HG03558 (cell line): Measurements from ENCODE around the gene SLTM.
"Not testable (repeated sequence)": the region's sequence is repeated elsewhere in the genome, so short reads cannot be mapped to it uniquely, and the experiment has no call there.

Experiments
- ATAC-seq: cut with Tn5 transposase; IDR thresholded peaks from one replicate; pipeline ENCODE4 v1.9.1; 2021; ENCODE audit warnings: moderate number of reproducible peaks; ENCODE audit not compliant: unreplicated experiment; ENCODE audit errors: extremely low read depth

Gene SLTM

GRCh38 chr15:58933281-58934113 lies at the start of gene SLTM:
TSS of gene SLTM (minus strand) at chr15:58933679. CDS start at chr15:58933565, 114 bp downstream.
- ATAC-seq: peak; percentile 67

GRCh38 chr15:58983261-58983660 lies 49.8 kb upstream of the SLTM start:
- no peak for ATAC-seq

DNA sequence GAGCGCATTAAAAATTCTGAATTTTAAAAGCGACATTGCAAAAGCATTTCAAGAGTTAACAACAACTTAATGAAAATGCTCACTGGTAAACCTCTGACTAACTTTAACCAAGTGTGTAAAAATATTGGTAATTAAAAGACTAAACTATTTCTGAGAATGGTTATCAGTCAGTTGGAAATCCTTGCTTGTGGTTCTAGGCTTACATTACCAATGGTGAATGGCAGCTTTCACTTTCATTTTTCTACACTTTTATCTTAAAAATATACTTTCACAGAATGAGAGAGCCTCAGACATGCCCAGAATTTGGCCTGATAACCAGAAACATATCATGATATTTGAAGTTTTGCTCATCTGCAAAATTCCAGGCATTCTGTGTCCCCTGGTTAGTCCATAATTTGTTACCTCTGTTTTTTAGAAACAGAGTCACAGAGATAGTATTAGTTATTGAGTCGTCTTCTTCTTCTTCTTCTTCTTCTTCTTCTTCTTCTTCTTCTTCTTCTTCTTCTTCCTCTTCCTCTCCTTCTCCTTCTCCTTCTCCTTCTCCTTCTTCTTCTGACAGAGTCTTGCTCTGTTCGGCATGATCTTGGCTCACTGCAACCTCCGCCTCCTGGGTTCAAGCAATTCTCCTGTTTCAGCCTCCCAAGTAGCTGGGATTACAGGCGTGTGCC lies 48.5 kb upstream of the SLTM start:
- ATAC-seq: no peak

- no peak for ATAC-seq
These were observed 47.0 kb upstream of the SLTM start for GRCh38 chr15:58980351-58980939.

DNA sequence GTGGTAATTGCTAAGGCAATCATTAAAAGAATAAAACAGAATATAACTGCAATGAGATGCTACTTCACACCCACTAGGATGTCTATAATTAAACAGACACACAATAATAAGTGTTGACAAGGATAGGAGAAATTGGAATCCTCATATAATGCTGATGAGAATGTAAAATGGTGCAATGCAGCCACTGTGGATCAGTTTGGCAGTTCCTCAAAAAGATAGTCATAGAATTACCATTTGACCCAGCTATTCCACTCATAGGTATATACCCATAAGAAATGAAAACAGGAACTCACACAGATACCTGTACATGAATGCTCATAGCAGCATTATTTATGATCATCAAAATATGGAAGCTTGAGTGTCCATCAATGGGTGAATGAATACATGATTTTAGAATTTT lies 44.4 kb upstream of the SLTM start:
- ATAC-seq: no peak

DNA sequence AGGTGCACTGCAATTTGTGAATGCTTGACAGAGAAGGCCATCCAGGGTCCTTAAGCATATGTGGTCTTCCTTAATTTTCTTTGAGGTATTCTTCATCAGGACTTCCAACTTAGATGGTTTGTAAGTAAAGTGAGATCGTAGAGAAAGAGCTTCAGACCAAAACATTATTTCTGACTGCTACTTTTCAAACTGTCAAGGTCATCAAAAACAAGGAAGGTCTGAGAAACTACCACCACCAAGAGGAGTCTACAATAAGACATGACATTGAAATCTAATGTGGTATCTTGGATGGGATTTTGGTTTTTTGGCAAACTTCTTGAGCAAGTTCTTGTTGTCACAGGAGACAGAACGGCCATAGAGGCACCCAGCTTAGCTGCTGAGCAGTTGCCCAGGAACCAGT lies 34.0 kb upstream of the SLTM start:
- ATAC-seq: no peak

DNA sequence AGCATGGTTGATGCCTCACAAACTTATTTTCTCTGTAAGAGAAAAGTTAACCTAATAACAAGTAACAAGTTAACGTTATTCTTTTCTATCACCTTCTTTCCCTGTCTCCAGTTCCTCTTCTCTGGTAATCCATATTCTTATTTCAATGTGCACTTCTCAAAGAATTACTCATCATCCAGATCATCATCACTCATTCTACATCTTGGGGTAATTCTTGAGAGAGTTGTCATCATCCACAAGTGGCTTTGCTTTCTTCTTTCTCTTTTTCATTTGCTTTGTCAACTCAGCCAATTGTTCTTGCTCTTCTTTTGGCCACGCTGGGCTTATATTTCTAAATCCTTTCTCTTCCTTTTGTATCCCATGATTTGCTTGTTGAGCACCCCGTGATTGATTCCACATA lies 33.2 kb upstream of the SLTM start:
- ATAC-seq: no peak

DNA sequence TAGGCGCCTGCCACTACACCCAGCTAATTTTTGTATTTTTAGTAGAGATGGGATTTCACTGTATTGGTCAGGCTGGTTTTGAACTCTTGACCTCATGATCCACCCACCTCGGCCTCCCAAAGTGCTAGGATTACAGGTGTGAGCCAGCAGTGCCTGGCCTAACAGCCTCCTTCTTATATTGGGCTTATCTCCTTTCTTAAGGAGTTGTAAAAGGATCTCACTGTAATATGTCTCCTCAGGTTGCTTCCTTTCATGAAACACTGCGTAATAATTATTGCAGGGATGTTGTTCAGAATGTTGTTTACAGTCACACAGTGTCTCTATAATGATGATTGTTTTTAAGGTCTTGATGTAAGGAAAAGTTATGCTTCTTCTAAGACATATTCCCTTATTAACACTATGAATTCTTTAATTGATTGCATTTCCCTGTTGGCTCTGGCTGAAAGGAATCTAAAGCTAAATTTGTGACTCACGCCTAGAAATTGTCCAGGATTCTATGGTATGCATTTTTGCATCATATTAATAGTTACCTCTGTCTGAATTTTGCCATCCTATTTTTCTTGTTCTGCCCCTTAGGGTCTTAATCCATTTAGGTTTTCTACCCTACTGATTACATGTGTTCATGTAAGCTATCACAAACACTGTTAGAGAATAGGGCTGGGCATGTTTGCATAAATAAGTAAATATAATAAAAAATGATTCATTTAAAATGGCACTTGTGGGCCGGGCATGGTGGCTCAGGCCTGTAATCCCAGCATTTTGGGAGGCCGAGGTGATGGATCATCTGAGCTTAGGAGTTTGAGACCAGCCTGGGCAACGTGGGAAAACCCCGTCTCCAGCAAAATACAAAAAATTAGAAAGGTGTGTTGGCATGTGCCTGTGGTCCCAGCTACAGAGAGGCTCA lies 29.4 kb upstream of the SLTM start:
- ATAC-seq: no peak

GRCh38 chr15:58962136-58962535 lies 28.7 kb upstream of the SLTM start:
- no peak for ATAC-seq

DNA sequence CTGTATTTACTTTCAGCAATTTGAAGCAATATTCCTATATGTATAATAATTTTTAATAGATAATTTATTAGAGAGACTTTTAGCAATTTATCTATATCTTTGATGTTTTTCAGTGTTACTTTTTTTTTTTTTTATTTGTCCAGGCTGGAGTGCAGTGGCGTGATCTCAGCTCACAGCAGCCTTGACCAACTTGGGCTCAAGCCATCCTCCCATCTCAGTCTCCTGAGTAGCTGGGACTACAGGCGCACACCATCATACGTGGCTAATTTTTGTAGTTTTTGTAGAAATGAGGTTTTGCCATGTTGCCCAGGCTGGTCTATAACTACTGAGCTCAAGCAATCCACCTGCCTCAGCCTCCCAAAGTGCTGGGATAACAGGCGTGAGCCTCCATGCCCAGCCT lies 25.3 kb upstream of the SLTM start:
- ATAC-seq: no peak

GRCh38 chr15:58957101-58957973 lies 23.9 kb upstream of the SLTM start:
- ATAC-seq: no peak

DNA sequence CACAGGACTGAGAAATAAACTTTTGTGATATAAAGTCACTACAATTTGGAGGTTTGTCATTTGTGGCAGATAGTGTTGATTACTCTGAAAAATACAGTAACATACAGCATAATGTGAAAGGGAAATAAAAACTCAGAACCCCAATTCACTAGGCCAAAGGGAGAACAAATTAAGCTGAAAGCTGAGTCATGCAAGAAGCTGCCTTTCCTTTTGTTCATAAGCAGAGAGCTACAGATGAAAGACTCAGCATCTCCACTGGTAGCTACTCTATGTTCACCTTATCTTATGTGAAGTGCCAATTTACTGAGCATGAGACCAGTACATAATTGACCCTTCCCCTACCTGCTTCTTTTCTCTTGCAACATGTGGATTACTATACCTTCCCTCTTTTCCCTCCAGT lies 19.3 kb upstream of the SLTM start:
- no peak for ATAC-seq

DNA sequence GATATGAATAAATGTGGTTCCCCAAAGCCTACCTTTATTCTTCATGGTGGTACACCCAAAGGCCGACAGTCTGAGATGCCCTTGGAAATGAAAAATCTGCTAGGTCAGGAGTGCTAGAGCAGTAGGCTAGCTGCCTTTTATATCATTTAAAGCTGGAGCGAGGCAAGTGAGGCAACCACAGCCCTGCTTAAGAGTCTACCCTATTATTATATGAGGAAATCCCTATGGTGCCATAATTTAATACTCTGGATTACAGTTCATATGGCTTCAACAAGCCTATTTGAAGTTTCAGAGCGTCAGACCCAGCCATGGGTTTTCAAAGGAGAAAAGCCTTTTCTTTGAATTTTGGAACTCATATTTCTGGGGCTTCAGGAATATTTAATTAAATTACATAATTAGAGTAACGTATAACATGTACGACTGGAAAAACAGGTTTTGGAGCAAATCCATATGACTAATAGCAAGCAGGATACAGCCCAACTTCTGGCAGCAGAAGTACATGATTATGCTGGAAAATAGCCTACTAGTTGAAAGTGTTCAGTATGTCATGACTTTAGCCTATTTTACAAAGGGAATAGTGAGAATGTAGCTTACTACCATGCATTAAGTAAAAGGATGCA lies 18.0 kb upstream of the SLTM start:
- no peak for ATAC-seq

DNA sequence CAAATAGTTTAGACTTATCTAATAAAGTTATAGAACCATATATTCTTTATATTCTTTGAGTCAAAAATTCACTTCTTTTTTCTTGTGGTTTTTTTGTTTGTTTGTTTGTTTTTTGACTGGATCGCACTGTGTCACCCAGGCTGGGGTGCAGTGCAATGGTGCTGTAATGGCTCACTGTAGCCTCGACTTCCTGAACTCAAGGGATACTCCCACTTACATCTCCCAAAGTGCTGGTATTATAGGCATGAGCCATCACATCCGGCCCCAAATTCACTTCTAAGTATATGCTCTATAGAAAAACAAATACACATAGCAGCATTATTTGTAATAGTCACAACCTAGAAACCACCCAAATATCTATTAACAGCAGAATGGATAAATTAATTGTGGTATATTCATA lies 13.7 kb upstream of the SLTM start:
- ATAC-seq: no peak

DNA sequence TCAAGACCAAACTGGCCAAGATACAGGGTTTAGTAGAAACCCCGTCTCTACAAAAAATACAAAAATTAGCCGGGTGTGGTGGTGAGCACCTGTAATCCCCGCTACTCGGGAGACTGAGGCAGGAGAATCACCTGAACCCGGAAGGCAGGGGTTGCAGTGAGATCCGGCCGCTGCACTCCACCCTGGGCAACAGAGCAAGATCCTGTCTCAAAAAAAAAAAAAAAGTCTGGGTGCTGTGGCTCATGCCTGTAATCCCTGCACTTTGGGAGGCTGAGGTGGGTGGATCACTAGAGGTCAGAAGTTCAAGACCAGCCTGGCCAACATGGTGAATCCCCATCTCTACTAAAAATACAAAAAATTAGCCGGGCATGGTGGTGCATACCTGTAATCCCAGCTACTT lies 1.5 kb upstream of the SLTM start:
- ATAC-seq: not testable (repeated sequence)

GRCh38 chr15:58934521-58934920 lies 1.0 kb upstream of the SLTM start:
- no peak for ATAC-seq

- no peak for ATAC-seq
These were observed 602 bp upstream of the SLTM start for GRCh38 chr15:58934114-58934447.

DNA sequence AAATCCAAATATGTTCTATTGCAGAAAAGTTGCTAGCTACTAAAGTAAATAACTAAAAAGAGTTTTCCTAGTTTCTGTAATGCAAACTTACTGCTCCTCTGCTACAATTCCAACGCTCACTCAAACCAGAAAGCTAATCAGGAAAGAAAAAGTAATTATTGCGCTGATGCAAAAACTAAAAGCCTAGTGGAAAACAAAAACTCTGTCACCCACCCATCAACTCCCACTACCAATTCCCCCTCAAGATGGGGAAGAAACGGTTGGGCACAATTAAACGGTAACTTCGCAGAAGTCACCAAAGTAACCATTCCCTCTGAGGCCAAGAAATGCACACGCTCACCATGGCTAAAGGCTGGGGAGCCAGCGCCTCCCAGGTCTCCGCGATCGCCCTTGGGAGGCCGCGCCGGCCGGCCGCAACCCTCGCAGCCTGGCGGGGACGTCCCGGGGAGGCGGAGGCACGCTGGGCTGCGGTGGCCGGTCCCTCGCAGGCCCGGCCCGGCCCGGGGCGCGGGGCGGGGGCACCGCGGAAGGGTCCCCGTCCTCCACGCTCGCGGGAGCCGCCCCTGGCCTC lies 684 bp downstream of the SLTM start:
- peak; percentile 15 for ATAC-seq
